Trophoblast cell (in vitro differentiated cells and primary cell): ENCODE results near the gene MYPN.

ENCODE experiments used
- DNase-seq, 2 donors: peaks; one replicate each; pipeline ENCODE4 v3.0.0-alpha.2; 2016
- H2AFZ ChIP-seq: 2 replicates; pipeline ENCODE4 v1.6.1; 2013; ENCODE audit warnings: low read length, moderate library complexity, mild to moderate bottlenecking; ENCODE audit not compliant: insufficient read depth, poor library complexity
- H2AK5ac ChIP-seq: 2 replicates; pipeline ENCODE4 v1.6.1; 2013; ENCODE audit warnings: mild to moderate bottlenecking, low read length
- H2BK120ac ChIP-seq: 2 replicates; pipeline ENCODE4 v1.6.1; 2013; ENCODE audit warnings: low read length, mild to moderate bottlenecking, moderate library complexity; ENCODE audit not compliant: insufficient read depth, poor library complexity
- H2BK12ac ChIP-seq: 2 replicates; pipeline ENCODE4 v1.6.1; 2013; ENCODE audit warnings: mild to moderate bottlenecking, low read length, moderate library complexity
- H2BK5ac ChIP-seq: 2 replicates; pipeline ENCODE4 v1.6.1; 2013; ENCODE audit warnings: low read length, low read depth, moderate library complexity, mild to moderate bottlenecking; ENCODE audit not compliant: poor library complexity
- H3K14ac ChIP-seq: 2 replicates; pipeline ENCODE4 v1.6.1; 2013; ENCODE audit warnings: mild to moderate bottlenecking, low read length
- H3K18ac ChIP-seq: 2 replicates; pipeline ENCODE4 v1.6.1; 2013; ENCODE audit warnings: mild to moderate bottlenecking, low read length
- H3K23ac ChIP-seq: 2 replicates; pipeline ENCODE4 v1.6.1; 2013; ENCODE audit warnings: low read length
- H3K27ac ChIP-seq: 2 replicates; pipeline ENCODE4 v1.5.1; 2013; ENCODE audit warnings: low read depth, mild to moderate bottlenecking, inconsistent platforms, low read length, moderate library complexity
- H3K27me3 ChIP-seq: 2 replicates; pipeline ENCODE4 v1.6.1; 2013; ENCODE audit warnings: inconsistent platforms, mild to moderate bottlenecking, low read length, moderate library complexity; ENCODE audit not compliant: insufficient read depth
- H3K36me3 ChIP-seq, 2 experiments: 1 replicate in 1 of 2; 2 replicates in 1 of 2; pipeline ENCODE4 v1.6.1; 2013; ENCODE audit warnings: low read length in 2 of 2, mild to moderate bottlenecking in 2 of 2, moderate library complexity in 1 of 2; ENCODE audit not compliant: insufficient read depth in 2 of 2, control insufficient read depth in 1 of 2
- H3K4ac ChIP-seq: 2 replicates; pipeline ENCODE4 v1.6.1; 2013; ENCODE audit warnings: low read depth, mild to moderate bottlenecking, low read length, moderate library complexity
- H3K4me1 ChIP-seq, 2 experiments: 1 replicate in 1 of 2; 2 replicates in 1 of 2; pipeline ENCODE4 v1.6.1; 2013; ENCODE audit warnings: low read length in 2 of 2, mild to moderate bottlenecking in 2 of 2, moderate library complexity in 1 of 2; ENCODE audit not compliant: insufficient read depth in 2 of 2, control insufficient read depth in 1 of 2
- H3K4me2 ChIP-seq: 2 replicates; pipeline ENCODE4 v1.6.1; 2013; ENCODE audit warnings: inconsistent platforms, mild to moderate bottlenecking, low read length, moderate library complexity
- H3K4me3 ChIP-seq: 2 replicates; pipeline ENCODE4 v1.5.1; 2013; ENCODE audit warnings: mild to moderate bottlenecking, low read depth, low read length, inconsistent platforms
- H3K79me1 ChIP-seq: one replicate; pipeline ENCODE4 v1.6.1; 2013; ENCODE audit warnings: low read length
- H3K79me2 ChIP-seq: 2 replicates; pipeline ENCODE4 v1.6.1; 2013; ENCODE audit warnings: low read length, mild to moderate bottlenecking; ENCODE audit not compliant: control insufficient read depth, insufficient read depth, poor library complexity
- H3K9ac ChIP-seq: 2 replicates; pipeline ENCODE4 v1.6.1; 2013; ENCODE audit warnings: mild to moderate bottlenecking, low read length
- H3K9me3 ChIP-seq: 2 replicates; pipeline ENCODE4 v1.6.1; 2013; ENCODE audit warnings: low read depth, mild to moderate bottlenecking, control low read depth, inconsistent platforms, low read length; ENCODE audit not compliant: insufficient read depth
- H4K12ac ChIP-seq: 2 replicates; pipeline ENCODE4 v1.6.1; 2013; ENCODE audit warnings: low read depth, mild to moderate bottlenecking, low read length, moderate library complexity
- H4K8ac ChIP-seq: 2 replicates; pipeline ENCODE4 v1.6.1; 2013; ENCODE audit warnings: low read depth, mild to moderate bottlenecking, low read length, moderate library complexity
- H4K91ac ChIP-seq: one replicate; pipeline ENCODE4 v1.6.1; 2013; ENCODE audit warnings: low read depth, mild to moderate bottlenecking, low read length, moderate library complexity
- WGBS: extraction: QIAGEN DNeasy Blood & Tissue Kit; methylation state at CpG from one replicate; pipeline ENCODE4 v1.1.7; 2013; ENCODE audit warnings: missing lambda C conversion rate; ENCODE audit not compliant: insufficient read length, insufficient coverage; ENCODE audit errors: extremely low coverage; 5-methylcytosine and 5-hydroxymethylcytosine counted together

Gene MYPN

DNA sequence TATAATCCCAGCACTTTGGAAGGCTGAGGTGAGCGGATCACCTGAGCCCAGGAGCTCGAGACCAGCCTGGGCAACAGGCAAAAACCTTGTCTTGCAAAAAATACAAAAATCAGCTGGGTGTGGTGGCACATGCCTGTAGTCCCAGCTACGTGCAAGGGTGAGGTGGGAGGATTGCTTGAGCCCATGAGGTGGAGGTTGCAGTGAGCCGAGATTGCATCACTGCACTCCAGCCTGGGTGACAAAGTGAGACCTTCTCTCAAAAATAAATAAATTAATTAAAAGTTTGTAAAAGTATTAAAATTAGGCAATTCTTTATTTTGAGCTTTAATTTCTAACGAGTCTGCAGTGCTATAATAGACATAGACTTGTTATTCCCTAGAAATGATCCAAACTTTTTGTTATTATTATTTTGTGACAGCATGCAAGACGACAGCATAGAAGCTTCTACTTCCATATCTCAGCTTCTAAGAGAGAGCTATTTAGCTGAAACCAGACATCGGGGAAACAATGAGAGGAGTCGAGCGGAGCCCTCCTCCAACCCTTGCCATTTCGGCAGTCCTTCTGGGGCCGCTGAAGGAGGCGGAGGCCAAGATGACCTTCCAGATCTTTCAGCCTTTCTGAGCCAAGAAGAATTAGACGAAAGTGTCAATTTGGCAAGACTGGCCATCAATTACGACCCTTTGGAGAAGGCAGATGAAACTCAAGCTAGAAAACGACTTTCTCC lies 11.9 kb downstream of the MYPN start:
- no peak overlapping the region for H4K8ac ChIP-seq
- no CpG with 5 or more reads among the region's 15 CpGs for WGBS
- H2AK5ac ChIP-seq, result no peak overlapping the region

DNA sequence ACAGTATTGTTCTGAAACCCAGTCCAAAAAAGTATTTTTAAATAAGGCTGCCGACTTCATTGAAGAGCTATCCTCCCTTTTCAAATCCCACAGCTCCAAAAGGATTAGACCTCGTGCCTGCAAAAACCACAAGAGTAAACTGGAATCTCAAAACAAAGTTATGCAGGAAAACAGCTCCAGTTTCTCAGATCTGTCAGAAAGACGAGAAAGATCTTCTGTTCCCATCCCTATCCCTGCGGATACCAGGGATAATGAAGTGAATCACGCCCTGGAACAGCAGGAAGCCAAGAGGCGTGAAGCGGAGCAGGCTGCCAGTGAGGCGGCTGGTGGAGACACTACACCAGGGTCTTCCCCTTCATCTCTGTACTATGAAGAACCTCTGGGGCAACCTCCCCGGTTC lies 12.6 kb downstream of the MYPN start:
- Histone ChIP-seq H2BK120ac (no peak overlapping the region), H3K9ac (no peak overlapping the region), H2BK5ac (no peak overlapping the region), H3K9me3 (no peaks in the 10 kb centered on the region), H3K27me3 (no peaks in the 10 kb centered on the region), H3K27ac (no peak overlapping the region), H3K79me1 (no peaks in the 10 kb centered on the region), H3K4me3 (no peak overlapping the region), H2AFZ (no peak overlapping the region), H3K4me2 (no peak overlapping the region), H3K36me3 (no peaks in the 10 kb centered on the region), H3K18ac (no peak overlapping the region), H3K4ac (no peak overlapping the region), H2AK5ac (no peak overlapping the region), H3K14ac (no peak overlapping the region), H2BK12ac (no peak overlapping the region), H3K4me1 (no peaks in the 10 kb centered on the region), H3K79me2 (no peaks in the 10 kb centered on the region), H4K8ac (no peak overlapping the region), H4K12ac (no peak overlapping the region), H4K91ac (no peak overlapping the region), H3K23ac (no peak overlapping the region)
- WGBS, result no CpG with 5 or more reads among the region's 9 CpGs
- no peak for DNase-seq

More for the DNA sequence above, 11.9 kb downstream of the MYPN start:
- Histone ChIP-seq H2BK120ac (no peak overlapping the region), H2BK5ac (no peak overlapping the region), H2AFZ (no peak overlapping the region), H3K4ac (no peak overlapping the region), H3K9me3 (no peaks in the 10 kb centered on the region), H2BK12ac (no peak overlapping the region), H3K4me3 (no peak overlapping the region), H4K12ac (no peak overlapping the region), H3K9ac (no peak overlapping the region), H4K91ac (no peak overlapping the region), H3K79me2 (no peaks in the 10 kb centered on the region), H3K23ac (no peak overlapping the region), H3K27ac (no peak overlapping the region), H3K36me3 (no peaks in the 10 kb centered on the region), H3K4me1 (no peaks in the 10 kb centered on the region), H3K79me1 (no peaks in the 10 kb centered on the region), H3K4me2 (no peak overlapping the region), H3K14ac (no peak overlapping the region), H3K27me3 (no peaks in the 10 kb centered on the region), H3K18ac (no peak overlapping the region)
- DNase-seq, result no peak

DNA sequence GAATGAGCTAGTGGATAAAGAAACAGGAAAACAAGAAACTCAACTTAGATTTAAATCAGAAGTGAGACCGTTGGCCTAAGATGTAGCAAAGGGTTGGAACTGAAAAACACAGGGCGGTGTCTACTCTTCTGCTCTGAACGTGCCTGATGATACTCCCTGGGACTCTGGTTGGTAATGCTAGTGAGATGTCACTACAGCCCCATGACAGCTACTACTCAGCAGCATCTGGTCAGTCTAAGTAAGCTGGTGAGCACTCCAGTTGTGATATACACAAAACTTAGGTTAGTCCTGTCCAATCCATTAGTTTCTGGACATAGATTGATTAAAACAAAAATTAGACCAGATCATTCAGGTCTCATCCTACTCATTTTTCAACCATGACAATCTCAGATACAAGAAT lies 15.4 kb downstream of the MYPN start:
- H3K14ac ChIP-seq, result no peak overlapping the region
- H3K9ac ChIP-seq, result no peak overlapping the region

DNA sequence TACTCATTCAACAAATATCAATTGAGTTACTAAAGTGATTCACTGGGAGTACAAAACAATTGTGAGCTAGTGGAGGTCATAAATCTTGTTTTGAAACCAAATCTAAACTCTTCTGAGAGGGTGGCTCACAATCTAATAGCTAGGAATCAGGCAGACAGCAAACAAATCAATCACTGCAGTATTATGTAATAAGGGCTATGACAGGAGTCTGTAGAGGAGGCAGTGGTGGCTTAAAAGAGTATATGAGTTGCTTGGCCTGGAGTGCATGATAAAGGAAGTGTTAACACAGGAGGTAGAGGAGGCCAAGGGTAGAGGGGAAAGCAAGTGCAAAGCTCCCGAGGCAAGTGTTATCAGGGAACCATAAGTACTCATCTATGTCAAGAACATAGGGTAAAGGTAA lies 16.5 kb downstream of the MYPN start:
- Histone ChIP-seq H3K79me2 (no peaks in the 10 kb centered on the region), H2BK12ac (no peak overlapping the region), H3K27me3 (no peaks in the 10 kb centered on the region), H3K27ac (no peak overlapping the region), H3K9me3 (no peaks in the 10 kb centered on the region), H2AFZ (no peak overlapping the region), H3K4me2 (no peak overlapping the region), H3K14ac (no peak overlapping the region), H3K18ac (no peak overlapping the region), H2BK5ac (no peak overlapping the region), H4K8ac (no peak overlapping the region), H2BK120ac (no peak overlapping the region), H3K36me3 (no peaks in the 10 kb centered on the region), H3K4me3 (no peak overlapping the region), H2AK5ac (no peak overlapping the region), H3K9ac (no peak overlapping the region), H3K4ac (no peak overlapping the region), H3K4me1 (no peaks in the 10 kb centered on the region), H4K12ac (no peak overlapping the region), H3K79me1 (no peaks in the 10 kb centered on the region), H3K23ac (no peak overlapping the region), H4K91ac (no peak overlapping the region)
- WGBS, result no CpG with 5 or more reads among the region's 1 CpG
- DNase-seq, result peak in 1 of 2 donors; percentile 10

More for the DNA sequence above, 15.4 kb downstream of the MYPN start:
- no CpG with 5 or more reads among the region's 3 CpGs for WGBS
- Histone ChIP-seq H3K79me1 (no peaks in the 10 kb centered on the region), H3K9me3 (no peaks in the 10 kb centered on the region), H2BK120ac (no peak overlapping the region), H4K91ac (no peak overlapping the region), H3K18ac (no peak overlapping the region), H3K27me3 (no peaks in the 10 kb centered on the region), H4K12ac (no peak overlapping the region), H3K4me1 (no peaks in the 10 kb centered on the region), H3K79me2 (no peaks in the 10 kb centered on the region), H3K27ac (no peak overlapping the region), H2BK12ac (no peak overlapping the region), H2BK5ac (no peak overlapping the region), H2AFZ (no peak overlapping the region), H4K8ac (no peak overlapping the region), H3K4me3 (no peak overlapping the region), H3K4me2 (no peak overlapping the region), H3K36me3 (no peaks in the 10 kb centered on the region), H3K4ac (no peak overlapping the region), H2AK5ac (no peak overlapping the region), H3K23ac (no peak overlapping the region)
- no peak for DNase-seq
